EH (cell line): Measurements from ENCODE around the gene TCF4.
A peak's percentile ranks its signal among the peaks of the same experiment; 100 is the strongest.

Source experiments
- DNase-seq: peaks from one replicate; pipeline ENCODE4 v3.0.0-alpha.2; 2015; ENCODE audit warnings: low read depth

The TCF4 gene

DNA sequence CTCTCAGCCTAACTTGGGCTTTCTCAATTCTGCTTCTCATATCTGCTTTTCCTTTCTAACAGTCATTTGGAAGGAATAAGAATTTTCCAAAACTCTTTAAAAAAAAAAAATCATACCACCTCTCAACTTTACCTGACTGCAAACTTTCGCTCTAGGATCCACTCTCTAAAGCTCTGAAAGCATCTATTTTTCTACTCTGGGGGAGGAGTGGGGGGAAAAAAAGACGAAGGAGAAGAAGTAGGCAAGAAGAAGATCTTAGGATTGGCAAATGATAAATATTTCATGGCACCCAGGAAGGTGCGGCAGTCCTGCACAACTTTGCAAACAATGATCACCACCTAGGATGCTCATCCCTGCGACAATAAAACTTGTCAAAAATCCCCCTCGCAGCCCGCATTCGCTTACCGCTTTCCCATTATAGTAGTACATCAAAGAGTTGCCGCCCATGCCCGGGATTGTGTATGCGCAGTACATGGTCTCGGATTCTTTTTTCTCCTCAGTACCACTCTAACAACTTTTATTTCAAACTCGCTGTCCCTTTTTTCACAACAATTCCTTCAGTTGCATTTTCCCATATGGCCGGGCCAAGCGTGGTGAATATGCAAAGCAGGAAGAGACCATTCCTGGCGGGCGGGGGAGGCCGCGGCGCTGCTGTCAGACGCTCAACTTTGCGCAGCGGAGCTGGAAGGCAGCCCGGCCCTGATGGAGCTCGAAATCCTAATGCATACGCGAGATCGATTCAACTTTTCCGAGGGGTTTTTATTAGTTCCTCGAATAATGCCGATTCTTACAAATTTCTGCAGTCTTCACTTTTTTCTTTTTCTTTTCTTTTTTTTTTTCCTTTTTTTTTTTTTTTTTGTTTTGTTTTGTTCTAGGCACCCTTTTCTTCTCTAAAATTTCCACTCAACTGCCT is 266.5 kb downstream of the TCF4 start:
- DNase-seq, result peak; percentile 91

GRCh38 chr18:55320424-55321264 is 267.3 kb downstream of the TCF4 start:
- DNase-seq, result peak; percentile 46

- DNase-seq, result peak; percentile 83
Observed at GRCh38 chr18:55319459-55320193, 268.4 kb downstream of the TCF4 start.

GRCh38 chr18:55318951-55319441 is 269.0 kb downstream of the TCF4 start:
- peak; percentile 75 for DNase-seq

- DNase-seq, result peak; percentile 26
Observed at GRCh38 chr18:55317864-55318263, 270.1 kb downstream of the TCF4 start.

GRCh38 chr18:55317324-55317723 is 270.7 kb downstream of the TCF4 start:
- DNase-seq, result no peak

GRCh38 chr18:55316486-55317184 is 271.4 kb downstream of the TCF4 start:
- peak; percentile 32 for DNase-seq

DNA sequence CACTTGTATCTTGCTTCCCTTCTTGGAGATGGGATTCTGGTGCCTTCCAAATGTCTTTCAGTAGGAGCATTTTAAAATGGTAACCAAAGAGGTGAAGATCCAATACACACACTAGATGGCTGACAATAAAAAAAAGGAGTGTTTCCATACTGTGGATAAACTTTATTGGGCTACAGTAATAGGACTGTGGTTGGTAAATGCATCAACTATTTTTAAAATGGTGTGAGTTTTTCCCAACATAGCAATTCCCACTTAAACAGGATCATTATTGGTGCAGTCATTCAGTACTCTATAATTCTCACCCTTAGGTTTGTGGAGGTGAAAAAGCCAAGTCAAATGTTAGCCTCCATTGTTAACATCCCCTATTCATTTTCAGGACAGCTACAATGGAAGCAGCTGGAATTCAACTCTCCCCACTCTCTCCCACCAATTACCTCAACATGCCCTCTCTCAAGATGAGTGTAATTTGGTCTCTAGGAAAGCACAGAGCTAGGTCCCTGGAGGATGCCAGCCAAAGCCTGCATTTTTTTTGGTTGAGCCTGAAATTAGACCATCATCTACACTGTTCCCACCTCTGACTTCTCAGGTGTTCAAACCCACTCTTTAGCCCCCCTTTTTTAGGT is 273.3 kb downstream of the TCF4 start:
- DNase-seq, result no peak

DNA sequence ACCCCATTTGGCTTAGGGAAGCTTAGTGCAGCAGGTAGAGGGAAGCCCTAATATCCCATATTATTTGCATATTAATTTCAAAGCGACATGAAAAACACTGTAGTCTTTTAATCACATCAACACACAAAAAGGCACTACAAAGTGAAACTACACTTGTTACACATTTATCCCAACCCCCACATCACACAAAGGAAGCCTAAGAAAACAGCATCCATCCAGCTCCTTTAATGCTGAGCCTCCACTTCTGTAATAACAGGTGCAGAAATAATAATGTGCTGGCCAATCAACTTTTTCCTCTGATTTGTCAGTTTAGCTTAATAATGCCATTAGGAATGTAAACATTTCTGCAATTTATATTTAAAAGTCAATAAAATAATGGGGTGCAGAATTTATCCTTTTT is 274.0 kb downstream of the TCF4 start:
- no peak for DNase-seq

DNA sequence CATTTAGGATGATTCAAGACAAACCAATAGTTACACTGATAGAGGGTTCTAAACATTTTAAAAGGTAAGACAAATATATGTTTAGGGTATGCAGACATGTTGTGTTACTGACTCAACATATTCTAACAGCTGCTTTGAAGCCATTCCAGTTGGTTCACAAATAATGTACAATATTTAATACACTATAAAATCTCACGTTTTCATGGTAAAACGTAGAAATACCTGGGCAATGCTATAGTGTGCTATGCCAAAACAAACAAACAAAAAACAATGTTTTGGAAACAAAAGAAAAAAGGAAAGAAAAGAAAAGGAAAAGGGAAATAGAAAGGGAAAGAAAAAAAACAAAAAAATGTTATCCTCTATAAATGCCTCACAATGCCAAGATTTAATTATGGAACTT is 277.1 kb downstream of the TCF4 start:
- no peak for DNase-seq

DNA sequence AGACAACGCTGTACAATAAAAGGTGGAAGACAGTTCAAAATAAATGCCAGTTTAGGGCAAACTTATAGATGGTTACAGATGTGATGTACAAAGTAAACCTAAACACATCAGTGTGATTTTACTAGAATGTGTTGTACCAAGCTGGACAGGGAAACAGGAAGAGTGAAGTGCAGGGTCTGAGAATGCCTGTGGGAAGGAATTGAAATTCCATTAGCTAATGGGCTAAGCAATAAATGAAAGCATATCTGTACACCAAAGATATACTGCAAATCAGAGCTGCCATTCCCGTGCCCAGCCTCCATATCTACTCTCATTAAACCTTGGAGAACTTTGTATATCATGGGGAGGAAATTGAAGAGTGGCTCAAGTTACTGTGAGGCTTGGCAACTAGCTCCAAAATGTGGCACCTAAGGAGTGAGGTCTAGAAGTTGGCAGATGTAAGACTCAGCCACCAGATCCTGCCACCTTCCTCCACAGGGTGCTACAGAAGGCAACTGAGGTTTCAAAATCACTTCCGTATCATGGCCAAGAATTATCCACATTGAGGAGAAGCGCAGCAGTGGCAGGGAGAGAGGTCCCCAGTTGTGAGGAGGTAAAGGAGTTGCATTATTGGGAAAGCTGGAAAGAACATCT is 277.8 kb downstream of the TCF4 start:
- peak; percentile 62 for DNase-seq

DNA sequence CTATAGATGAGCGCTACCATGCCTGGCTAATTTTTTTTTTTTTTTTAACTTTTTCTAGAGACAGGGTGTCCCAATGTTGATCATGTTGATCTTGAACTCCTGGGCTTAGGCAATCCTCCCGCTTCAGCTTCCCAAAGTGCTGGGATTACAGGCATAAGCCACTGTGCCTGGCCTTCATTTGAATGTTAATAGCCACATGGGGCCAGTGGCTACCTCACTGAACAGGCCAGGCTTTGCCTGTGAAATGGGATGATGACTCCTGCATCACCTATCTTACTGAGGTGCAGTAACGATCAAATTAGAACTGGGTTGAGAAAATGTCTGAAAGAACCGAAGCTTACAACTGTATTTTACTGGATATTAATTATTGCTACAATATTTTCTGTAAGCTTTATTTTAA is 278.7 kb downstream of the TCF4 start:
- no peak for DNase-seq

DNA sequence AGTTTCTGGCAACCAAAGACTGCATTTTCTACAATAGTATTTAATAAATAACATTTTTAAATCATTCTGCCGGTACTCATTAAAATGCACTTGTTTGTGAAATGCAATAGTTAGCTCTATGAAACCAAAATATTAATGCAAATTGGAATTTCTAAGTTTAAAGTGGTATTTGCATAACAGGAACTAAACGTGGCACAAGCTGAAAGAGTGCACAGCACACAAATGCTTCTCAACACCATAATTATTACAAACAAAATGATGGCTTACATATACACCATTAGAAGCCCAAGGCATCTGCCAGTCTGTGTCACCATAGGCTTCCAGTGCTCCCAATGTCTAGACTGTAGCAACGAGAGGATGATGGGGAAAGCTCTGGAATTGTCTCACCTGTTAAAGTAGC is 280.5 kb downstream of the TCF4 start:
- no peak for DNase-seq

GRCh38 chr18:55306359-55307024 is 281.5 kb downstream of the TCF4 start:
- no peak for DNase-seq

DNA sequence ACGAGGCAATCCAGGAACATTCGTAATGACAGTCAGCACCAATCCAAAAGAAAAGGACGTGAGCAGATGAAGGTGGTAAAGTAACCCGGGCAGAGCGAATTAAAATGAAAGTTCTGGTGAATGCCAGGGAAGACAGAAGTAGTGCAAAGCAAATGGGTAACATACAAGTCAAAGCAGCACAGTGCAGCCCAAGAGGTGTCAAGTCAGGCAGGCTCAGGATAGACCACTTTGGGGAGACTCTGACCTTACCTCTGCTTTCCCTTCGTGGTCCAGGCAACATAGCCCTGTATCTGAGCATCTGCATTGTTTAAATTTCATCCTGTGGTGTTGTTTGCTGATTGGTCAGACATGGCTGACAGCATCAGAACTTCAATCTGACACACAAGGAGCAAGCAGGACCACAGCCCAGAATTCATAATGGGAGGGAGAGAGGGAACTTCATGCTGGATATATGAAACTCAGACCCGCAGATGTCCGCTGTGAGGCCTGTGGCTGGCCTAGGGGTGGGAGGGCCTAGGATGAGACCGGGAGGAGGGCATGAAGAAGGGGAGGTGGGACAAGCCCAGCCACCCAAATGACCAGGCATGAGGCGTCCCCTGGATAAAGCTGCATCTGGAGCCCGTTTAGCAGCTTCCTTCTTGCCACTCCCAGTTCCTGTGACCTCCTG is 285.7 kb downstream of the TCF4 start:
- peak; percentile 60 for DNase-seq

DNA sequence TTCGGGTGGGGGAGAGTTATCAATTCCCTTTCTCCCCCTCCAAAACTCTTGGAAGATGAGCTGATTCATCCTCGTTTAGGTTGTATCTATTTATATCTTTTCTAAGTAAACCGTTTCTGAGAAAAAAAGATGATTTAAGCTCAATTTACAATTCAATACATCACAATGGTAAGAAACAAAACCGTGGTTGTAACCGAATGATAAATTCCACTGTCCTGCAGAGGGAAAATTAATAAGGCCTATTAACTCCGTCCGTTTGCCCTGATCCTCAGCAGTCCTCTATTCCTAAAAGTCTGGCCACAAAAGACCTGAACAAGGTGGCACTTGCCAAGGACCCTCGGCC is 286.2 kb downstream of the TCF4 start:
- peak; percentile 46 for DNase-seq

GRCh38 chr18:55300936-55301531 is 287.0 kb downstream of the TCF4 start:
- DNase-seq, result peak; percentile 53

DNA sequence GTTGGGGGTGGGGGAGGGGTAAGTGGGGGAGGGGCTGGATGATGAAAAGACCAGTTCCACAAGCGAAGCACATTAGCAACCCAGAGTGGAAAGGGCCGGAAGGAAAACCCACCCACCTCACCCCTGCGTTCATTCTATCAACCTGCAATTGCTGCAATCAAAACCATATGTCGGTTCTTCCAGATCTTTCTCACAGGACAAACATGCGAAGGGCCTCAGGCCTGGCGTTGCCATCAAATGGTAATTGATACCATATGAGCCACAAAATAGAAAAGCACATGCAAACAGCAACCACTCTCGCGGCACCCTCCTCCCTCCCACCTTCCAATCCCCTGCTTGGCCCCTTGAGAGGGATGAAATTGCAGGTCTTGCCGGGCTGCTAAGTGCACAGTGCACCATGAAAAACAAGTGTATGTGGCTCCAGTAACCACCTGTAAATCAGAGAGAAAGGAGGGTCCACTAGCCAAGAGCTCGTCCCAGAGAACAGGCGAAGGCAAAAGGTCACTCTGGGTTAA is 287.5 kb downstream of the TCF4 start:
- peak; percentile 92 for DNase-seq

DNA sequence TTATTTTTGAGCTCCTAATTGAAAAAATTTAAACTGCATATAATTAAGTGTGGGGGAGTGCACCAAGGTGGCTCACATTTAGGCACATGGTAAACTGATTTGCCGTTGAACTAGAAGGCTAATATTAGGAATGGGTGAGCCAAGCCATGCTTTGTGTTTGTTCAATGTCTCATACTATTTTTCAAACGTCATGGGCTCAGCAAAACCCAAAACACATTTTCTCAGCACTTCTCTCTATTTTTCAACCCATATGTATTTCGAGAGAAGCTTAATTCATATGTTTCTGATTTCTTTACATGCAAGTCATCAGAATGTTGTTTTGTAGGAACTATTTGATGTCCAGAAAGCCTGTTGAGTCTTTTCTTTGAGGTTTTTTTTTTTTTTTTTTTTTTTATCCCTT is 291.2 kb downstream of the TCF4 start:
- DNase-seq, result no peak
